Caki2 (cell line): Measurements from ENCODE around the gene GAK. TPM values are rescaled to one million over a fixed set of nuclear protein-coding genes. Genes with fewer than 3 reads are reported as not detected.

Experiments
- DNase-seq: peaks from one replicate; pipeline ENCODE4 v3.0.0-alpha.2; 2015; ENCODE audit warnings: low read depth
- in situ Hi-C: cut with HindIII; loops from 2 replicates; pipeline ENCODE4 v1.10.0; 2016; ENCODE audit warnings: low sequenced_read_pairs, low pct_unique_long_range_greater_than_20kb, mixed read lengths
- total RNA-seq: library from RNA; depleted of rRNA; stranded (reverse); fragments of >200 nt; shearing (Covaris generic); gene quantifications from 2 replicates; pipeline ENCODE4 v1.2.3, GENCODE V29; 2014; ENCODE audit warnings: low replicate concordance

GAK gene
- total RNA-seq, 1 experiment from 2014 or later, result 61.6 TPM

- in situ Hi-C loops, result no loop called here
- DNase-seq, result no peak
These were observed 23.8 kb upstream of the GAK start for GRCh38 chr4:955931-956381.

GRCh38 chr4:955161-955921, 23.2 kb upstream of the GAK start:
- DNase-seq, result no peak
- in situ Hi-C loops, result no loop called here

GRCh38 chr4:954211-955020, 22.3 kb upstream of the GAK start:
- no peak for DNase-seq
- in situ Hi-C loops, result no loop called here

- in situ Hi-C loops, result no loop called here
- no peak for DNase-seq
These were observed 21.4 kb upstream of the GAK start for GRCh38 chr4:953574-953915.

- no peak for DNase-seq
- in situ Hi-C loops, result no loop called here
These were observed 20.9 kb upstream of the GAK start for GRCh38 chr4:952881-953573.

- DNase-seq, result no peak
- in situ Hi-C loops, result no loop called here
These were observed 19.7 kb upstream of the GAK start for GRCh38 chr4:951594-952468.

GRCh38 chr4:951186-951585, 19.1 kb upstream of the GAK start:
- in situ Hi-C loops, result no loop called here
- no peak for DNase-seq

GRCh38 chr4:950136-951020, 18.3 kb upstream of the GAK start:
- DNase-seq, result no peak
- in situ Hi-C loops, result no loop called here

GRCh38 chr4:949656-950055, 17.5 kb upstream of the GAK start:
- in situ Hi-C loops, result no loop called here
- no peak for DNase-seq

- DNase-seq, result no peak
- in situ Hi-C loops, result no loop called here
These were observed 16.8 kb upstream of the GAK start for GRCh38 chr4:948936-949300.

GRCh38 chr4:948101-948935, 16.2 kb upstream of the GAK start:
- DNase-seq, result no peak
- in situ Hi-C loops, result no loop called here

- in situ Hi-C loops, result no loop called here
- no peak for DNase-seq
These were observed 15.4 kb upstream of the GAK start for GRCh38 chr4:947491-947971.

GRCh38 chr4:946517-947471, 14.7 kb upstream of the GAK start:
- no peak for DNase-seq
- in situ Hi-C loops, result no loop called here

- no peak for DNase-seq
- in situ Hi-C loops, result no loop called here
These were observed 14.0 kb upstream of the GAK start for GRCh38 chr4:946103-946450.

GRCh38 chr4:945274-946102, 13.4 kb upstream of the GAK start:
- in situ Hi-C loops, result no loop called here
- DNase-seq, result no peak
